ENCODE measurements around the gene ZNF213.
A peak's percentile ranks its signal among the peaks of the same experiment; 100 is the strongest.
"Not testable (repeated sequence)": the region's sequence is repeated elsewhere in the genome, so short reads cannot be mapped to it uniquely, and the experiment has no call there.

Gene ZNF213

GRCh38 chr16:3170440-3171180, 35.8 kb downstream of the ZNF213 start:
- DNase-seq (ENCODE audit: low spot score): no peak

GRCh38 chr16:3171181-3171854, 36.5 kb downstream of the ZNF213 start:
- peak; percentile 19 for DNase-seq (ENCODE audit: low spot score)

GRCh38 chr16:3171855-3172593, 37.2 kb downstream of the ZNF213 start:
- DNase-seq (ENCODE audit: low spot score): no peak

- peak; percentile 65 for DNase-seq (ENCODE audit: low spot score)
Observed at GRCh38 chr16:3173892-3174617, 39.2 kb downstream of the ZNF213 start.

GRCh38 chr16:3174618-3175148, 39.9 kb downstream of the ZNF213 start:
- DNase-seq (ENCODE audit: low spot score): no peak

GRCh38 chr16:3175157-3176093, 40.6 kb downstream of the ZNF213 start:
- no peak for DNase-seq (ENCODE audit: low spot score)

GRCh38 chr16:3179651-3180050, 44.8 kb downstream of the ZNF213 start:
- no peak for DNase-seq (ENCODE audit: low spot score)

GRCh38 chr16:3180445-3180878, 45.6 kb downstream of the ZNF213 start:
- no peak for DNase-seq (ENCODE audit: low spot score)

GRCh38 chr16:3182293-3182607, 47.4 kb downstream of the ZNF213 start:
- not testable (repeated sequence) for DNase-seq (ENCODE audit: low spot score)

GRCh38 chr16:3182608-3183444, 48.0 kb downstream of the ZNF213 start:
- peak; percentile 18 for DNase-seq (ENCODE audit: low spot score)

- no peak for DNase-seq (ENCODE audit: low spot score)
Observed at GRCh38 chr16:3183445-3184139, 48.8 kb downstream of the ZNF213 start.

- DNase-seq (ENCODE audit: low spot score): no peak
Observed at GRCh38 chr16:3186946-3187690, 52.3 kb downstream of the ZNF213 start.

- no peak for DNase-seq (ENCODE audit: low spot score)
Observed at GRCh38 chr16:3187798-3188674, 53.2 kb downstream of the ZNF213 start, which contains the start of gene OR1F1. Gene OR1F1, plus strand, starts transcription at chr16:3188204.

GRCh38 chr16:3188675-3188924, 53.8 kb downstream of the ZNF213 start:
- no peak for DNase-seq (ENCODE audit: low spot score)

- no peak for DNase-seq (ENCODE audit: low spot score)
Observed at GRCh38 chr16:3188925-3189825, 54.3 kb downstream of the ZNF213 start.

- no peak for DNase-seq (ENCODE audit: low spot score)
Observed at GRCh38 chr16:3189869-3190268, 55.0 kb downstream of the ZNF213 start.

- peak; percentile 20 for DNase-seq (ENCODE audit: low spot score)
Observed at GRCh38 chr16:3190949-3191353, 56.1 kb downstream of the ZNF213 start.
